ENCODE results near the gene SUSD3. TPM values are rescaled to one million over a fixed set of nuclear protein-coding genes. Genes with fewer than 3 reads are reported as not detected.

SUSD3 gene
- total and polyA plus RNA-seq, 10 of the 15 experiments (the other 5 are each of a cell fraction or from before 2014, with no cell fraction given), result 2.5 to 92.0 (median 31.1) TPM

GRCh38 chr9:93061791-93062763 is 3.6 kb downstream of the SUSD3 start:
- peak overlapping the region; percentile 93 for H3K9ac ChIP-seq (ENCODE audit: control insufficient read depth, insufficient read depth, low read length)
- DNase-seq (ENCODE audit: low read depth, low spot score) (peak; percentile 45), ATAC-seq (peak; percentile 42), FAIRE-seq (peak; percentile 57)
- no peaks in the 10 kb centered on the region for H4K20me1 ChIP-seq (ENCODE audit: control insufficient read depth, insufficient read depth)
- peak overlapping the region; percentile 37 for H2AFZ ChIP-seq (ENCODE audit: control insufficient read depth, low read depth, low read length)
- H3K4me3 ChIP-seq, result peak overlapping the region; percentile 81
- ChIA-PET CTCF (interaction anchor here (0.6 to 4.3 kb wide), 8 partner anchors 31 to 105 kb away, joined by 3 to 31 read pairs (median 3); no protein-coding TSS in a partner anchor), RAD21 (ENCODE audit: unreplicated experiment) (interaction anchor here (0.6 to 4.6 kb wide), 8 partner anchors 31 to 112 kb away, joined by 3 to 22 read pairs (median 6); no protein-coding TSS in a partner anchor), SMC1A (ENCODE audit: uncharacterized antibody, unreplicated experiment) (interaction anchor here (0.6 to 3.2 kb wide), 6 partner anchors 30 to 327 kb away, joined by 3 to 14 read pairs (median 5); no protein-coding TSS in a partner anchor), POLR2A (interaction anchor here (0.6 to 4.2 kb wide), 5 partner anchors 33 to 389 kb away, joined by 3 to 36 read pairs (median 4); partner anchors contain the start of genes CARD19 and NINJ1)
- peaks cover 55% of the 10 kb centered on the region for H3K79me2 ChIP-seq (ENCODE audit: control insufficient read depth, insufficient read depth, low read length)
- H3K4me1 ChIP-seq (ENCODE audit: control insufficient read depth, insufficient read depth, low read length), result peaks cover 63% of the 10 kb centered on the region
- intact Hi-C loops (cut with micrococcal nuclease; ENCODE audit: unreplicated experiment) (loop anchor here (2.0 kb wide), 1 partner anchor 33 kb away; no protein-coding TSS in a partner anchor), in situ Hi-C loops (cut with MboI) (no loop called here)
- H3K36me3 ChIP-seq (ENCODE audit: control insufficient read depth in 2 of 2, insufficient read depth in 2 of 2, low read length in 1 of 2), result peaks cover 0 to 4% of the 10 kb centered on the region in 2 experiments; a peak in 3 of 4 replicates
- no peaks in the 10 kb centered on the region for H3K9me3 ChIP-seq (replicated peaks; ENCODE audit: control insufficient read depth, insufficient read depth, low read length)
- H3K4me2 ChIP-seq (ENCODE audit: control insufficient read depth, insufficient read depth), result peak overlapping the region; percentile 93
- 4% methylated on average over 19 of the region's 19 CpGs for WGBS (ENCODE audit: insufficient coverage, insufficient replicate concordance, low lambda C conversion rate, missing lambda C conversion rate)
- H3K27me3 ChIP-seq (replicated peaks in 1 of 2; ENCODE audit: control insufficient read depth in 2 of 2, insufficient read depth in 2 of 2, low read length in 1 of 2), result no peaks in the 10 kb centered on the region
- BruUV-seq (replicated peaks), result TSS peak; percentile 15
- peak overlapping the region; percentile 88 for H3K27ac ChIP-seq (ENCODE audit: control insufficient read depth, insufficient read depth)
- TF ChIP-seq NR2F1 (conservative IDR thresholded peaks at IDR 0.05) (no peak), NFYB (IDR thresholded peaks at IDR 0.05; ENCODE audit: insufficient read depth, low read depth, low read length) (peak; percentile 55; the same call in 1 of the 2 replicates), MXI1 (IDR thresholded peaks at IDR 0.05; ENCODE audit: low read depth, low read length) (no peak), CTCF (IDR thresholded peaks at IDR 0.05 in 2 of 3, conservative IDR thresholded peaks at IDR 0.05 in 1 of 3; ENCODE audit: control insufficient read depth in 2 of 3, extremely low read depth in 1 of 3, insufficient read depth in 1 of 3, low read depth in 3 of 3, low read length in 3 of 3) (peak in 2 of 3 experiments; percentile 19 to 34; a peak in 3 of 6 replicates), IKZF1 (conservative IDR thresholded peaks at IDR 0.05) (0 out of 2 replicates have a peak, but pooled peaks have one; percentile 22), RB1 (IDR thresholded peaks at IDR 0.05; ENCODE audit: borderline replicate concordance) (no peak), ELK1 (IDR thresholded peaks at IDR 0.05; ENCODE audit: low read depth, low read length) (no peak), ZNF24 (IDR thresholded peaks at IDR 0.05) (no peak), POLR2A (IDR thresholded peaks at IDR 0.05; ENCODE audit: low read depth, low read length) (peak; percentile 45; the same call in 1 of the 2 replicates), CHD1 (IDR thresholded peaks at IDR 0.05; ENCODE audit: low read depth, low read length) (no peak), SPI1 (IDR thresholded peaks at IDR 0.05; ENCODE audit: borderline replicate concordance, insufficient read depth, low read depth, low read length) (peak; percentile 33; the same call in 1 of the 2 replicates), KDM1A (IDR thresholded peaks at IDR 0.05; ENCODE audit: borderline replicate concordance) (no peak), MAX (IDR thresholded peaks at IDR 0.05; ENCODE audit: low read depth, low read length) (peak; percentile 48; the same call in 1 of the 2 replicates), HCFC1 (IDR thresholded peaks at IDR 0.05; ENCODE audit: low read length) (peak; percentile 27; the same call in 1 of the 2 replicates)
